Ovary (tissue), 3 donors: Measurements from ENCODE around the gene RAPGEF4.

Source experiments
- CTCF ChIP-seq, 3 donors: fragments of 450-650 bp in 2 of 3; fragments of 200-600 bp in 1 of 3; IDR thresholded peaks; one replicate each; pipeline versions ENCODE4 v1.5.1 to v1.8.0; 2016 to 2022; ENCODE audit warnings: antibody characterized with exemption in 3 of 3, mild to moderate bottlenecking in 1 of 3
- EP300 ChIP-seq: sonication (generic); formaldehyde crosslinking; IDR thresholded peaks from one replicate; pipeline ENCODE4 v1.6.1; 2017; ENCODE audit warnings: antibody characterized with exemption
- donor health status: DM: no; HTN: no; CAD: no.

- no peak for TF ChIP-seq CTCF (IDR thresholded peaks at IDR 0.05)
- no peak for TF ChIP-seq EP300
Measured at GRCh38 chr2:172817411-172817810, 81.8 kb downstream of the RAPGEF4 start.
